Measurements from ENCODE around the gene FHOD3. TPM values are rescaled to one million over a fixed set of nuclear protein-coding genes. Genes with fewer than 3 reads are reported as not detected.

The FHOD3 gene
- total and polyA plus RNA-seq, 2 of the 13 experiments (the other 11 are each of a cell fraction or from before 2014, with no cell fraction given), result 0.07 TPM; not detected in 1

GRCh38 chr18:36366994-36367839 lies 69.7 kb downstream of the FHOD3 start:
- in situ Hi-C loops (cut with HindIII; ENCODE audit: extremely low pct_ligation_motif_present, low pct_unique_long_range_greater_than_20kb), result no loop called here
- ATAC-seq, result no peak
- WGBS (ENCODE audit: low lambda C conversion rate), result 2% methylated on average over 8 of the region's 8 CpGs

More at GRCh38 chr18:36366994-36367839, 69.7 kb downstream of the FHOD3 start:
- BruUV-seq (replicated peaks), result no TSS peak
- DNase-seq (ENCODE audit: low spot score) (no peak), FAIRE-seq (no peak)
- ChIA-PET CTCF (ENCODE audit: low intra/inter-chr PET ratio, low total read pairs) (no interaction called here), POLR2A (no interaction called here)
- no peaks in the 10 kb centered on the region for H3K79me2 ChIP-seq (ENCODE audit: insufficient read depth, low read length)
- no peaks in the 10 kb centered on the region for H3K4me1 ChIP-seq (ENCODE audit: insufficient read depth, low read length)
- H3K36me3 ChIP-seq (replicated peaks in 1 of 2; ENCODE audit: control insufficient read depth in 1 of 2, insufficient read depth in 2 of 2, low read length in 2 of 2), result no peaks in the 10 kb centered on the region
- TF ChIP-seq KDM1A (CRISPR knock-in tag; IDR thresholded peaks at IDR 0.05), result no peak
- TF ChIP-seq SMAD3 (CRISPR knock-in tag; IDR thresholded peaks at IDR 0.05), result no peak
- no peak for TF ChIP-seq ZNF264 (CRISPR knock-in tag; IDR thresholded peaks at IDR 0.05)
- TF ChIP-seq ZNF335 (CRISPR knock-in tag; IDR thresholded peaks at IDR 0.05), result no peak
- TF ChIP-seq TEAD3 (CRISPR knock-in tag; optimal IDR thresholded peaks at IDR 0.05; ENCODE audit: borderline replicate concordance), result no peak
- TF ChIP-seq GTF2F1 (IDR thresholded peaks at IDR 0.05; ENCODE audit: low read length), result no peak
- no peak for TF ChIP-seq ZNF296 (CRISPR knock-in tag; conservative IDR thresholded peaks at IDR 0.05)
- no peak for TF ChIP-seq AHDC1 (CRISPR knock-in tag; IDR thresholded peaks at IDR 0.05; ENCODE audit: borderline replicate concordance)
- TF ChIP-seq CREM (IDR thresholded peaks at IDR 0.05), result no peak
- TF ChIP-seq CREM (CRISPR knock-in tag; IDR thresholded peaks at IDR 0.05), result no peak
- TF ChIP-seq NONO (IDR thresholded peaks at IDR 0.05), result no peak
- TF ChIP-seq NONO (CRISPR knock-in tag; conservative IDR thresholded peaks at IDR 0.05), result no peak
- TF ChIP-seq DPF2 (CRISPR knock-in tag; IDR thresholded peaks at IDR 0.05; ENCODE audit: borderline replicate concordance, low read depth), result no peak
- TF ChIP-seq ZFY (CRISPR knock-in tag; IDR thresholded peaks at IDR 0.05), result no peak
- TF ChIP-seq KDM6A (CRISPR knock-in tag; IDR thresholded peaks at IDR 0.05; ENCODE audit: low read depth), result no peak
- TF ChIP-seq ZNF674 (CRISPR knock-in tag; IDR thresholded peaks at IDR 0.05; ENCODE audit: low read depth), result no peak
- TF ChIP-seq JUN (CRISPR knock-in tag; IDR thresholded peaks at IDR 0.05), result no peak
- TF ChIP-seq ZSCAN31 (CRISPR knock-in tag; IDR thresholded peaks at IDR 0.05; ENCODE audit: low read depth), result no peak
- no peak overlapping the region for H2AFZ ChIP-seq (ENCODE audit: low read length)
- H4K20me1 ChIP-seq (ENCODE audit: insufficient read depth, low read length), result no peaks in the 10 kb centered on the region
- intact Hi-C loops (cut with micrococcal nuclease; ENCODE audit: unreplicated experiment), result no loop called here
- no peak overlapping the region for H3K4me3 ChIP-seq (replicated peaks in 1 of 3; ENCODE audit: insufficient read depth in 1 of 3, low read depth in 2 of 3, low read length in 3 of 3)
- H3K4me2 ChIP-seq (ENCODE audit: low read depth, low read length), result no peak overlapping the region
- H3K9ac ChIP-seq (ENCODE audit: insufficient read depth, low read depth, low read length), result no peak overlapping the region
- no peaks in the 10 kb centered on the region for H3K9me3 ChIP-seq (ENCODE audit: low read length)
- no peak overlapping the region for H3K27ac ChIP-seq (ENCODE audit: extremely low read length, insufficient read depth, low read length)
- H3K27me3 ChIP-seq (ENCODE audit: control insufficient read depth in 1 of 2, insufficient read depth in 2 of 2, low read length in 2 of 2), result peaks cover 1 to 5% of the 10 kb centered on the region in 2 experiments; a peak in 2 of 5 replicates

Measured in HepG2 (cell line).